A172 (cell line): ENCODE results near the gene PNPLA7. TPM values are rescaled to one million over a fixed set of nuclear protein-coding genes. Genes with fewer than 3 reads are reported as not detected.

Experiments
- DNase-seq: peaks from one replicate; pipeline ENCODE4 v3.0.0-alpha.2; 2015; ENCODE audit warnings: low spot score
- total RNA-seq: library from RNA; depleted of rRNA; stranded (reverse); fragments of >200 nt; shearing (Covaris generic); gene quantifications from 2 replicates; pipeline ENCODE4 v1.2.3, GENCODE V29; 2014

Gene PNPLA7
- total RNA-seq, 1 experiment from 2014 or later: 0.14 TPM

DNA sequence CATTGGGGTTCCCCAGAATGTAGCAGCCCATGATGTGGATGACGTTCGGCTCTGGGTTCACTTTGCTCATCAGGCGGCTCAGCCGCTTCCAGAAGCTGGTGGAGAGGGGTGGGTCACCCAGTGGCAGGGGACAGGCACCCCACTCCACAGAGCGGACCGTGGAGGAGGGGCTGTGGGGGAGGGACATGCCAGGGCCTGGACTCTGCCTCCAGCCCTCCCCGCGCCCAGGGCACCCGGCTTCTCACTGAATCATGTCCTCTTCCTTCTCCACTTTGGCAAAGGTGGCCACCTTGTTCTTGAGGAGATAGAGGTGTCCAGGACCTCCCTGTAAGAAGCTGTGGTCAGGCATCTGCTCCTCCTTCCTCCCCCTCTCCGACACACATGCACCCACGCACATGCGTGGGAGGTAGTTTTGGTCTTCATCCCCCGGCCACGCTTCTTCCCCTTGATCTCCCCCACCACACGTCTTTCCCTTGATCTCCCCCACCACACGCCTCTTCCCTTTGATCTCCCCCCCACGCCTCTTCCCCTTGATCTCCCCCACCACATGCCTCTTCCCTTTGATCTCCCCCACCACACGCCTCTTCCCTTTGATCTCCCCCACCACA is 100.2 kb downstream of the PNPLA7 start:
- no peak for DNase-seq

DNA sequence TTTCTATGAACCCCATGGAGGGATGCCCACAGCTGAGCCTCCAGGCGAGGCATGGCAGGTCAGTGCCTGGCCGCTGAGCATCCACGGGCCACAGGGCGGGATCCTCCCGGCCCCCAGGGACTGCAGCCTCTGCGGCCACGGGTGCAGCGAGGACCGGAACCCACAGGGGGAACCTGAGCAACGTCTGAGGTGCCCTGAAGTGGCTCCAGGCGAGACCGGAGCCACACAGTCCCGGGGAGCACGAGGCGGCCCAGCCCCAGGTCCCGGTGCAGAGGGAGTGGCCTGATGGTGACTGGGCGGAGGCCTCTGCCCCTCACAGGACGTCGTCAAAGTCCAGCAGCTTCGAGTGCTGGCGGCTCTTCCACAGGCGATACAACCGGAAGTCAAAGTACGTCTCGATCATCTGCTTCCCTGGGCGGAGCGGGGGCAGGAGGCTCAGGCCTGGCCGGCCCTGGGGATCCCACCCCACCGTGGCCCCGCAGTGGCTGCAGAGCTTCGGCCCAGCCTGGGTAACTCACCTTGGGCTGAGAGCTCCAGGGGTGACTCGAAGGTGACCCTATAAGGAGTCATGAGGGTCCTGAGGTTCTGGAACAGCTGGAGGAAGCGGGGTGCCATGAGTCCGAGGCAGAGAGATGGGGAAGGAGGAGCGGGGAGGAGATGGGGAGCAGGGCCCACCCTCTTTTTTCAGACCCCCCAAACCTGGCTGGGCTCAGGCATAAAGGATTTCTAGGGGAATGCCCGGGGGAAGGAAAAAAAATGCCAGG is 100.9 kb downstream of the PNPLA7 start:
- DNase-seq: no peak

DNA sequence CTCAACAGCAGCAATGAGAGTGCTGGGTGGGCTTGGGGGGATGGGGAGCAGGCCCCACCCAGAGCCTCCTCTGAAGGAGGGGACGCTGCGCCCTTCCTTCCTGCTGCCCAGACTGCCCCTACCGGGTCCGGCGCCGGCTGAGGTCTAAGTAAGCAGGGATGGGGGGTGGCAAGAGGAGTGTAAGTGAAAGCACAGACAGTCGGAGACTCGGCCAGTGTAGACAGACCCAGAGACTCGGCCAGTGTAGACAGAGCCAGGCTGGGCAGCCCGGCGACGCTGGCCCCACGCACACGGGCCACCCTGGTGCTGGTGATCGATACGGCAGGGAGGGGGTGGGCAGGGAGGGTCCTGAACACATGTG is 101.6 kb downstream of the PNPLA7 start:
- no peak for DNase-seq

DNA sequence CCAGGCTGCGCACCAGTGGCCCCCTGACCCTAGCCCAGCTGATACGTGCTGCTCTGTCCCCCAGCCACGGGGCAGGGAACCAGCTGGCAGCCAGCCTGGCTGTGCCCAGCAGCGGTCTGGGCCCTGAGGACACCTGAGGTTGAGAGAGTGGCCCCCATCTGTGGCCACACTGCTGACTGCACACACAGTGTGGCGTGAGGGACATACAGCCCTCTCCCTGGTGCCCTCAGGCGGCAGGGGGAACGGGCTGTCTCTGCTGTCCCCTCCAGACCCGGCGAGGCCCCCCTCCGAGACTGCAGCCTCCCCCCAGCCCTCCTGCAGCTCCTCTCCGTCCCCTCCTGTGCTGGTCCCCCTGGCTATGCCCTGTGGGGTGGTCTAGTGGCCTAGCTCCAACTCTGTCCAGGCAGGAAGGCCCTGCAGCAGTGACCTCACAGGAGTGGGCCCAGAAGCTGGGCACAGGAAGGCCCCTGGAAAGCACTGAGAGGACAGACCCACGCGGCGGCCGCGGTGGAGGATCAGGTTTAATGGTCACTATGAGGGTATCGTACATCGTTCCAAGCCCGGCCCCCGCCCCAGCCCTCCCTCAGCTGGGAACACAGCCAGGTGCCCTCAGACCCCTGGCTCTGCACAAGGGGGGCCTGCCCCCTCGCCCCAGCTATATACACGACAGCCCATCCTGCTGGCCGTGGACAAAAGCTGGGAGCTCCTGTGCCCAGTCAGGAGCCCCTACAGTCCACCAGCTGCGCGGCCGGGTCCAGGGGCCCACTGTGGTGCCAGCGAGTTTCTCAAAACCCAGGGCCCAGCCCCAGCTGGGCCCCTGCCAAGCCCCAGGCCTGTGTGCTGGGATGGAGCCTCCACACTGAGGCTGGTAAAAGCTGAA is 102.2 kb downstream of the PNPLA7 start:
- DNase-seq: no peak

DNA sequence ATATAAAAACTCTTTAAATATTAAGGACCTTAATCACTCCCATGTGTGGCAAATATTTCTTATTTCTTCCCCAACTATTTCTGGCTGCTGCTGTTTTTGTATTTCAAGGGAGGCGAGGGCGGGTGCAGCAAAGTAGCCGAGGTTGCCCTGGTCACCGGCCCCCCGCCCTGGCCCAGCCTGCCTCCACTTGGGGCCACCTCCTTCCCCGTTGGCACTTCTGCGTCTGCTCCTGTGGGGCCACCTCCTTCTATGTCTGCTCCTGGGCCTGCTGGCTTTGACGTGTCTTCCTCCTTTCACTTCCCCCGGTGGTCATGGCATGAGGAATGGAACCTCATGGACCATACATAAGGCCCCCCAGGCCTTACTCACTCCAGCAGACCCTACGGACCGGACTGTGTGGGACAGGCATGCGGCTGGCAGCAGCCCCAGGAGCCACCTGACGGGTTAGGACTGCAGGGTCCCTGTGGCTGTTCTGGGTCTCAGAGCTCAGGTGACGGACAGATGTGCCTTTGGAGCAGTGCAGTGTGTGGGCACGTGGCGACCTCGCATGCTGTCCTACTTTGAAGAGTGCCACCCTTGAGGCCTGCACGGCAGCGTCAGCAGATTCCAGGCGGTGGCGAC is 103.2 kb downstream of the PNPLA7 start:
- DNase-seq: no peak

DNA sequence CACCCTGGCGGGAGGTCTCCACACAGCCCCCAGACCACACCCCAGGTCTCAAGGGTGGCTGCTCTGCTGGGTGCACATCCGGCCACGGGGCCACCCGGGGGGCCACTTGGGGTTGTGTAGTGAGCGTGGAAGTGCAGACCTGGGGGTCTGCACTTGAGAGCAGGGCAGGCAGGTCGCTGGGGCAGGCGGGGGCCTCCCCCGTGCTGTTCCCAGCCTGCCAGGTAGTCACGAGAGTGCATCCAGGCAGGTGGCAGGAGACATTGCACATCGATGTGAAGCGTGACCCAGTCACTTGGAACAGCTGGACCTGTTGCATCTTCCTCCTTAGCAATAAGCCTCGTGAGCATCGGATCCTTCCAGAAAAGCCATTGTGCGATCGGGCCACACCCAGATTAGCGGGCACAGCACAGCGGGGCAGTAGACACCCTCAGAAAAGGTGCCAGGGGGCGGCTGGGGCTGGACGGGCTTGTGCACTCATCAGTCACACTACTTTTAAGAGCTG is 104.2 kb downstream of the PNPLA7 start:
- no peak for DNase-seq

DNA sequence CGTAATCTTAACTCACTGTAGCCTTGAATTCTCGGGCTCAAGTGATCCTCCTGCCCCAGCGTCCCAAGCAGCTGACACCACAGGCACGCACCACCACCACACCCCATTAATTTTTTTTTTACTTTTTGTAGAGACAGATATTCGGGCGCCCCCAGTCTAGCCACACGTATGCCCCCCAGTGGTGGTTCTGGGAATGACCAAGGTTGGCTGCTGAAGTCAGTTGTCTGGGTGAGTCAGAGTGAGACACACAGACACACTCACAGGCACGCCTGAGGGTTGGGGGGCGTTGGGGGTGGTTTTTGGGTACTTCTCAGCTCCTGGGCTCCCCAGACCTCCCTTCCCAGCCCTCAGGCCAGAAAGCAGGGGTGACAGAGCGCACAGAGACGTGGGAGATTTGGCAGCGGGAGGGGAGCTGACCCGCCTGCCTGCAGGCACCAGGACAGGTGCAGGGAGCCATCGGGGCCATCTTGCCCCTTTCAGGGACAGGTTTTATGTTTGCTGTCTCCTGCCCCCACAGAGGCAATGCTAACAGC is 104.9 kb downstream of the PNPLA7 start:
- peak; percentile 87 for DNase-seq

DNA sequence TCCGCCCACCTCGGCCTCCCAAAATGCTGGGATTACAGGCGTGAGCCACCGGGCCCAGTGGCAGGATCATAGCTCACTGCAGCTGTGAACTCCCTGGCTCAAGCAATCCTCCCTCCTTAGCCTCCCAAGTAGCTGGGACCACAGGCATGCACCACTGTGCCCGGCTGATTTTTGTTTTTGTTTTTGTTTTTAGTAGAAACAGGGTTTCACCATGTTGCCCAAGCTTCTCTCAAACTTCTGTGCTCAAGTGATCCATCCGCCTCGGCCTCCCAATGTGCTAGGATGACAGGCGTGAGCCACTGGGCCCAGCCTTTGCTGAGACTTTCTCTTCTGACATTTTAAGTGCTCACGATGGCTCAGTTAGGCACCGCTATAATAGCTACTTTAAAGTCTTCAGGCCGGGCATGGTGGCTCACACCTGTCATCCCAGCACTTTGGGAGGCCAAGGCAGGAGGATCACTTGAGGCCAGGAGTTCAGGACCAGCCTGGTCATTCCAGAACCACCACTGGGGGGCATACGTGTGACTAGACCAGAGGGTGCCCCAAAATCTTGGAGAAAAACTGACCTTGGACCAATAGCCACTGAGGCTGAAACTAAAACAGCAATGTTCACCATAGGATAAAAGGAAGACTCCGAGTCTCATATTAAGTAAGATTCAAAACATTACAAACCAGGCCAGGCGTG is 106.0 kb downstream of the PNPLA7 start:
- no peak for DNase-seq

DNA sequence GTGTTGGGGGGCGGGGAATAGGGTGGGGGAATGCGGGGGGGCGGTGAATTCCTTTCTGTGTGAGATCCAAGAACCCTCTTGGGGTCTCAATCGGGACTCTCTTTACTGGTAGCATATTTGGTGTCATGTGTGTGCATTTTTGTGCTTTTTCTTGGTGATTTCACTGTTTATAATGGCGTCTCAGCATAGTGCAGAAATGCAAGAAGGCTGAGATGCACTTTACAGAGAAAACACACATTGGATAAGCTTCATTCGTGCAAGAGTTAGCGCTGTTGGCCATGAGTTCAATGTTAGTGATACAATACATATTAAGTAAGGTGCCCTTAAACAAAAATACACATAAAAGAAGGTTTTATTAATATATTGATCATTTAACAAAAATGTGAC is 108.3 kb downstream of the PNPLA7 start:
- DNase-seq: no peak

DNA sequence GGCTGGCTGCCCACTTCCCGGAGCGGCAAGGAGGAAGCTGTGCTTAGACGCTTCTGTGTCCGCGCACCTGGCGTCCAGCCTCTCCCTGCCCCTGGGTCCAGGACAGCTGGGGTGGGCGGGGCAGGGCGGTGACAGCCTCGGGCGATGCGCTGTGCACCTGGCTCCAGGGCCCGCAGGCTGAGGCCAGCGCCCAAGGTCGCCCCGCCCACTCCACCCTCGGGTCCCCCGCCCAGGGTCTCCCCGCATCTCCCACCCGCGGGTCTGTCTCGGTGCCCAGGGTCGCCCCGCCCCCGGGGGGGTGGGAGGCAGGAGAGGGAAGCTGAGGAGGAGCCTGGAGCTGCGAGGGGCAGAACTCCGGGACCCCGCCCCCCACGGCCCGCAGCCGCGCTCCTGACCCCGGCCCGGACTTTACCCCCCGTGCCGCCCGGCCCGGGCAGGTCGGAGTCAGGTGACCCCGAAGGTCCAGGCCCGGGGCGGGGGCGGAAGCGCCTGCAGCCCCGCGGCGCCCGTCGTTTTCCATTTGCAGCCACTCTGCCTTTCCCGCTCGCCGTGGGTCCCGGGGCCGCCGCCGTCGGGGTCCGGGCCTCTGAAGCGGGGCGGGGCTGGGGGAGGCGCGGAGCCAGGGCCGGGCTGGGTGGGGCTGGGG is 108.8 kb downstream of the PNPLA7 start, which contains the start of gene ENTPD8:
Gene ENTPD8 (minus strand): TSS at position 69 of the 646 bp plus-strand sequence. CDS start 3,072 bp downstream, outside the sequence.
- DNase-seq: peak; percentile 54

DNA sequence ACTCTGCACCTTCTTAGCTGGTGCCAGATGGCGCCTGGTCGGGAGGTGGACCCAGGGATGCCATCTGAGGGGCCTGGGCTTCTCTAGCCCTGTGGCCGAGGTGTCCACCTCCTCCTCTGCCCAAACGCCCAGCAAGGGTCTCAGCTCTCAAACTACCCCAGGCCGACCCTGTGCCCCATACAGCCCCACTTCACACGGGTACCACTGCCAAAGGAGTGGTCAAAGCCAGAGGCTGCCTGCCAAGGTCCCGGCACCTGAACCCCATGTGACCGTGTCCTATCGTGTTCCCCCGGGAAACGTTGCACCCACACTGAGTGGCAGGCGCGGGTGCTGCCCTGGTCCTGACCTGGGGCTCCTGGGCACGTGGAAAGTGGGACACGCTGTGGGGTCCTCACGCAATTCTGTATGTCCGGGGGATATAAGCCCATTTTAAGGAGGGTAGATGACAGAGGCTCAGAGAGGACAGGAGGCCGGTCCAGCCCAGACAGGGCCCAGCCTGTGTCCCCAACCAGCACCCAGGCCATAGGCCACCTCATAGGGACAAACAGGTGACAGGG is 111.0 kb downstream of the PNPLA7 start:
- no peak for DNase-seq

DNA sequence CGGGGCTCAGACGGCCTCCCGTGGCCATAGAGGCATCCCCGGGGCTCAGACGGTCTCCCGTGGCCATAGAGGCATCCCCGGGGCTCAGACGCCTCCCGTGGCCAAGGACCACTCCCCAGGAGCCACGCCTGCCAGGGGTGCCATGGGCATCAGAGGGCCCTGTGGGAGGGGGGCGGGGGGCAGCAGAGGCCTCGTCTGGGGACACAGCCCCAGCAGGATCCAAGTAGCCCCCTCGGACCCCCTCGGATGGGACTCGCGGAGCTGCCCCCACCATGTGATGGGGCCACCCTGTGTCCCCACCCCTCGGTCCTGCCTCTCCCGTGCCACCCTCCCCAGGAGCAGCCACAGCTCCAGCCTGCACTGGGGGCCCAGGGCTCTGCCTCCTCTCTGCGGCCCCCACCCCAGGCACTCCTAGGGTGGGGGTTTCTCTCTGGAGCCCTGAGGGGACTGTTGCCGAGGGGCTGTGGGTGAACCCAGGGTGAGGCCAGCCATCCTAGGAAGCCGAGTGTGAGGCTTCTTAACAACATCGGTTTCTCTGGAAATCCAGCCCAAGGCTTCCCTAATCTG is 111.5 kb downstream of the PNPLA7 start:
- no peak for DNase-seq

DNA sequence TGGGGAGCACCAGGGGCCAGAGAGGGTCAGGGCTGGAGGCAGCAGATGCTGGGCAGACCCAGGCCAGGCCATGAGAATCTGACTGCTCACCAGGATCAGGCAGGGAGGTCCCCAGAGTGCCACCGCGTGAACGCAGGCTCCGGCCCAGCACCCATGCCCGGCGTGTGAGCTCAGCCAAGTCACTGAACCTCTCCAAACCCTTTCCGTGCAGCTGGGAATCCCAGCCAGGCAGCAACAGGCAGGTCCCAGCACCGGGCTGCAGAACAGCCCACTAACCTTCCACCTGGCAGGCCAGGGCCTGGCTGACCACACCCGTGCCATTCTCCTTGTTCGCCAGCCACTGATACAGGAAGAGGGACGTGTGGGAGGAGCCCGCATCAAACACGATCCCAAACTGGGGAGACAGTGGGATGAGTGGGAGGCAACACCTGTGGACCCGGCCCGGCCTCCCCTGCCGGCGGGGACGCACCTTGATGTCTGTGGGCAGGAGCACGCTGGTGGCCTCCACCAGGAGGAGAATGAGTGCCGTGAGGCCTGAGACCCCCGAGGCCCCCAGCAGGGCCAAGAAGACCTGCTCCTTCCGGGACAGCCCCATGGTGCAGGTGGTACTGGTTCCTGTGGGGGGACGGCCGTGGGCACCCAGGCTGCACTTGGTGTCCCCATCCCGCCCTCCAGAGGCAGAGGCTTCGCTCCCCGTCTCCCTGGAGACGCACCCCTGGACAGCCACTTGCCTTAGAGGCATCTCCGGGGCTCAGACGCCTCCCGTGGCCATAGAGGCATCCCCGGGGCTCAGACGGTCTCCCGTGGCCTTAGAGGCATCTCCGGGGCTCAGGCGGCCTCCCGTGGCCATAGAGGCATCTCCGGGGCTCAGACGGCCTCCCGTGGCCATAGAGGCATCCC is 112.3 kb downstream of the PNPLA7 start:
- no peak for DNase-seq

DNA sequence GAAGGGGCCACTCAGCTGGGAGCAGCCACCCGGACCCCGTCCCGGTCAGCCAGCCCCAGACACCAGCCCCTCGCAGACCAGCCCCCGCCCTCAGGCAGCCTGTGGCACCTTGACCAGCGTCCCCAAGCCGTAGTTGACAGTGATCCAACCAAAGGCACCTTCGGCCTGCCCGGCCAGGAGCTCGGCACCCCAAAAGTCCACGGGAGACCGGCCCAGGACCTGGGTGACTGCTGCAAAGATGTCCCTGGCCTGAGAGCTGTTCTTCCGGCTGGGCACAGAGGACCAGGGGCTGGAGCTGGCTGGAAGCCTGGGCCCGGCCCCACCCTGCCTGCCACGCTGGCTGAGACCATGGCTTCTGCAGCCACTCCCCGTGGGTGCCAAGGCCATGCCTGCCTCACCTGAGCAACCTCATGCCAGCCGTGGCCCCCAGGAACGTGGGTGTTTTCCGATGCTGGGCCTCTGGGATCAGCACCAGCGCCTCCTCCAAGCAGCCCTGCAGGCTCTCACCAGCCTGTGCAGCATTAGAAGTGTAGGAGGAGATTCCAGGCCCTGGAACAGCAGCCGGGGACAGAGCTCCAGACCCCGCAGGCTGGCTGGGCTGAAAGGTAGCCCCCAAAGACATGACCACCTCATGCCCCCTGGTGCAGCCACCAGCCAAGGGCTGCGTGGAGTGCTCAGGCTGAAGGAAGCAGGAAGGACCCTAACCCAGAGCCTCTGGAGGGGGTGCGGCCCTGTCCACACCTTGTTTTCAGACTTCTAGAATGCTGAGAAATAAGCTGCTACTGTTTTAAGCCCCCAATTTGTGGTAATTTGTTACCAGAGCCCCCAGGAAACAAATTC is 113.2 kb downstream of the PNPLA7 start:
- DNase-seq: no peak

DNA sequence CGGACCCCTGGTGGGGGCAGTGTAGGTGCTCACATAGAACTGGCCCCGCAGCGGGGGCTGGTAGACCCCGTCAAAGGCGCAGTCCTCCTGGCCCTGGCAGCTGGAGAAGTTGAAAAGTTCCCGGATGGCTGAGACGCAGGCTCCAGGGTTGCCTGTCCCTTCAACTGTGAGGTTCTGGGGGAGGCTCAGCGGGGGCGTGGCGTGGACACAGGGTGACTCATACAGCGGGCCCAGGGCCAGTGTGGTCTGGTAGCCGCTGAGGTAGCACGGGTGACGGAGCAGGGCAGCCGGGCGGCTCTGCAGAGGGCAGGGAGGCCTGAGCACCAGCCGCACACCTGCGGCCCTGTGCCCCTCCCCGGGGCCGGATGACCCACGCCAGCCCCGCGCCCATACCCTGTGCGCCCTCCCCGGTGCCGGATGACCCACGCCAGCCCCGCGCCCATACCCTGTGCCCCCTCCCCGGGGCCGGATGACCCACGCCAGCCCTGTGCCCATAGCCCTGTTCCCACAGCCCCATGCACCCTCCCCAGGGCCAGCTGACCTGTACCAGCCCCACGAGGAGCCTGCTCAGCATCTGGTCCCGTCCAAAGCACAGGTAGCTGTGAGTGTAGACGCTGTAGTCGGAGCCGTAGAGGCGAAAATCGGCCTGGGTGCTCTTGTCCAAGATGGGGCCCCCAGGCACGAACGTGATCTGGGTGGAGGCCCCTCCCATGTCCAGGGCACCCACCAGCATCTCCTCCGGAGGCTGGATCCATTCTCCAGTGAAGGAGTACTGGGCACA is 114.0 kb downstream of the PNPLA7 start:
- DNase-seq: peak; percentile 93

DNA sequence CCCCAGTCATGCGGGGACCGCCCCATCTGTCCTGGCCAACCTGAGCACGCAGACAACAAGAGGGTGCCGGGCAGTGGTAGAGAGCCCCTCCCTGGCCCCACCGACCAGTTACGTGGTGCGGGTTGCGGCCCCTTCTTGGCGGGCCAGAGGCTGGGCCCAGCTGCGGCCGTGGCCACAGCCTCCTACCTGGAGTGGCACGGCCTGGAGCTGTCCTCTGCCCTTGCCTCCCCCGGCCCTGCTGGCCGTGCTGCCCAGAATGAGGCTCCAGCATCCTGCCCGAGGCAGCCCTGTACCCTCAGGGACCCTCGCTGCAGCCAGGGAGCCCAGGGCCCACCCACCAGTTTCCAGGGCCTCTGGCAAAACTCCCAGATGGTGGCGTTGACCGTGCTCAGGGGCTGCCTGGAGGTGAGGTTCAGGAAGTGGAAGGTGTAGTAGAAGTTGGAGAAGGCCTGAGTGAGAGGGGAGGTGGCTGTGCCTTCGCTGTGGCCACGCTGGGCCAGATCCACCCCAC is 114.8 kb downstream of the PNPLA7 start:
- DNase-seq: no peak
